Esophagus muscularis mucosa (tissue), 4 donors: Measurements from ENCODE around the gene PRDX6.

ENCODE experiments used
- CTCF ChIP-seq, 3 experiments: fragments of 200-600 bp in 2 of 3; fragments of 450-650 bp in 1 of 3; sonication (generic) in 2 of 3; IDR thresholded peaks; one replicate each; pipeline ENCODE4 v1.5.1; 2017 to 2019; ENCODE audit warnings: antibody characterized with exemption in 3 of 3, mild to moderate bottlenecking in 2 of 3, moderate library complexity in 1 of 3
- EP300 ChIP-seq: sonication (generic); formaldehyde crosslinking; IDR thresholded peaks from one replicate; pipeline ENCODE4 v1.6.1; 2017; ENCODE audit warnings: antibody characterized with exemption
- POLR2A ChIP-seq: fragments of 450-650 bp; IDR thresholded peaks from one replicate; pipeline ENCODE4 v1.6.1; 2017; ENCODE audit warnings: antibody characterized with exemption, moderate library complexity, mild to moderate bottlenecking, low read depth
- POLR2AphosphoS5 ChIP-seq, 2 donors: sonication (generic); formaldehyde crosslinking; IDR thresholded peaks; one replicate each; pipeline ENCODE4 v1.6.1; 2017; ENCODE audit warnings: antibody characterized with exemption in 2 of 2

GRCh38 chr1:173508541-173508940, 31.4 kb downstream of the PRDX6 start:
- no peak for TF ChIP-seq CTCF (IDR thresholded peaks at IDR 0.05)
- no peak for TF ChIP-seq POLR2A
- no peak for TF ChIP-seq EP300
- TF ChIP-seq POLR2AphosphoS5 (IDR thresholded peaks at IDR 0.05): no peak
